WTC11 (cell line): Measurements from ENCODE around the gene OR2V2. TPM values are rescaled to one million over a fixed set of nuclear protein-coding genes. Genes with fewer than 3 reads are reported as not detected.
A peak's percentile ranks its signal among the peaks of the same experiment; 100 is the strongest.
"Not testable (repeated sequence)": the region's sequence is repeated elsewhere in the genome, so short reads cannot be mapped to it uniquely, and the experiment has no call there.

Experiments
- ATAC-seq: fragments of 200-7000 bp; cut with Tn5 transposase; 2 replicates; pipeline ENCODE4 v1.10.0; 2021; ENCODE audit warnings: mild to moderate bottlenecking, moderate library complexity
- CTCF ChIA-PET: fragments of 300-600 bp; sonication (Branson Sonifier 250); formaldehyde crosslinking; loops from one replicate; lab custom pipeline; 2021; ENCODE audit warnings: antibody characterized with exemption; lab: Charles Lee
- POLR2A ChIA-PET: fragments of 350-600 bp; sonication (Branson Sonifier 250); formaldehyde crosslinking; loops from one replicate; lab custom pipeline; 2021; ENCODE audit warnings: antibody characterized with exemption; lab: Charles Lee
- DNase-seq: peaks from one replicate; pipeline ENCODE4 v3.0.0; 2021; ENCODE audit warnings: low spot score
- H3K27ac Mint-ChIP-seq: 2 replicates; pipeline ENCODE4 v1.8.0; 2021; ENCODE audit warnings: mixed read lengths
- H3K27me3 Mint-ChIP-seq: 2 replicates; pipeline ENCODE4 v1.8.0; 2021; ENCODE audit warnings: low read depth, mild to moderate bottlenecking, moderate library complexity, mixed read lengths
- H3K36me3 Mint-ChIP-seq: 2 replicates; pipeline ENCODE4 v1.8.0; 2021; ENCODE audit warnings: mixed read lengths
- H3K4me1 Mint-ChIP-seq: 2 replicates; pipeline ENCODE4 v1.8.0; 2022; ENCODE audit warnings: mixed read lengths
- H3K4me3 Mint-ChIP-seq: 2 replicates; pipeline ENCODE4 v1.8.0; 2021; ENCODE audit warnings: mild to moderate bottlenecking, moderate library complexity, mixed read lengths
- H3K9me3 Mint-ChIP-seq: 2 replicates; pipeline ENCODE4 v1.8.0; 2021; ENCODE audit warnings: mixed read lengths
- CREB1 ChIP-seq: sonication (generic); formaldehyde crosslinking; IDR thresholded peaks from 2 replicates; pipeline ENCODE4 v1.8.0; 2023; ENCODE audit warnings: mild to moderate bottlenecking, missing genetic modification reagents
- CREM ChIP-seq: sonication (generic); formaldehyde crosslinking; IDR thresholded peaks from 2 replicates; pipeline ENCODE4 v1.8.1; 2022; ENCODE audit warnings: mild to moderate bottlenecking, missing genetic modification reagents, moderate library complexity
- ETV6 ChIP-seq: sonication (generic); formaldehyde crosslinking; IDR thresholded peaks from 2 replicates; pipeline ENCODE4 v1.8.1; 2022; ENCODE audit warnings: mild to moderate bottlenecking, missing genetic modification reagents
- FOXK1 ChIP-seq: sonication (generic); formaldehyde crosslinking; IDR thresholded peaks from 2 replicates; pipeline ENCODE4 v1.8.0; 2022; ENCODE audit warnings: mild to moderate bottlenecking, moderate library complexity, missing genetic modification reagents
- MYBL2 ChIP-seq: sonication (generic); formaldehyde crosslinking; IDR thresholded peaks from 2 replicates; pipeline ENCODE4 v1.8.1; 2023; ENCODE audit warnings: mild to moderate bottlenecking, moderate library complexity, missing genetic modification reagents
- OVOL2 ChIP-seq: fragments of 250-450 bp; sonication (Bioruptor Pico); IDR thresholded peaks from 2 replicates; pipeline ENCODE4 v1.9.0; 2021; ENCODE audit warnings: mild to moderate bottlenecking, borderline replicate concordance
- SP1 ChIP-seq: sonication (generic); formaldehyde crosslinking; conservative IDR thresholded peaks from 2 replicates; pipeline ENCODE4 v1.8.1; 2022; ENCODE audit warnings: missing genetic modification reagents
- TEAD1 ChIP-seq: sonication (generic); formaldehyde crosslinking; IDR thresholded peaks from 2 replicates; pipeline ENCODE4 v1.8.0; 2022; ENCODE audit warnings: mild to moderate bottlenecking, missing genetic modification reagents
- ZNF232 ChIP-seq: sonication (generic); formaldehyde crosslinking; IDR thresholded peaks from 2 replicates; pipeline ENCODE4 v1.8.0; 2022; ENCODE audit warnings: mild to moderate bottlenecking, missing genetic modification reagents
- ZNF423 ChIP-seq: fragments of 250-450 bp; sonication (Bioruptor Pico); IDR thresholded peaks from 2 replicates; pipeline ENCODE4 v2.1.2; 2022; ENCODE audit warnings: mild to moderate bottlenecking, moderate library complexity
- total RNA-seq: library from RNA; stranded (reverse); gene quantifications from 3 replicates; pipeline ENCODE4 v1.2.3, GENCODE V29; 2021
- TF ChIP-seq, protein P1 (sequence below): sonication (generic); formaldehyde crosslinking; IDR thresholded peaks from 2 replicates; pipeline ENCODE4 v1.8.0; 2022; ENCODE audit warnings: mild to moderate bottlenecking, missing genetic modification reagents
- TF ChIP-seq, protein P2 (sequence below): sonication (generic); formaldehyde crosslinking; IDR thresholded peaks from 2 replicates; pipeline ENCODE4 v1.8.0; 2022; ENCODE audit warnings: mild to moderate bottlenecking, missing genetic modification reagents
- TF ChIP-seq, protein P3 (sequence below): fragments of 200-600 bp; IDR thresholded peaks from 2 replicates; pipeline ENCODE4 v1.8.0; 2022; ENCODE audit warnings: antibody characterized with exemption
- TF ChIP-seq, protein P4 (sequence below): sonication (generic); formaldehyde crosslinking; IDR thresholded peaks from 2 replicates; pipeline ENCODE4 v1.8.1; 2023; ENCODE audit warnings: mild to moderate bottlenecking, missing genetic modification reagents, moderate library complexity
- TF ChIP-seq, protein P5 (sequence below): sonication (generic); formaldehyde crosslinking; IDR thresholded peaks from 2 replicates; pipeline ENCODE4 v1.8.1; 2023; ENCODE audit warnings: mild to moderate bottlenecking, moderate library complexity, missing genetic modification reagents
- TF ChIP-seq, protein P6 (sequence below): sonication (generic); formaldehyde crosslinking; IDR thresholded peaks from 2 replicates; pipeline ENCODE4 v1.8.1; 2022; ENCODE audit warnings: missing genetic modification reagents, borderline replicate concordance
- TF ChIP-seq, protein P7 (sequence below): fragments of 250-450 bp; sonication (Bioruptor Pico); conservative IDR thresholded peaks from 2 replicates; pipeline ENCODE4 v1.9.0; 2021; ENCODE audit warnings: mild to moderate bottlenecking

OR2V2 gene
- total RNA-seq, 1 experiment from 2014 or later, result not detected

DNA sequence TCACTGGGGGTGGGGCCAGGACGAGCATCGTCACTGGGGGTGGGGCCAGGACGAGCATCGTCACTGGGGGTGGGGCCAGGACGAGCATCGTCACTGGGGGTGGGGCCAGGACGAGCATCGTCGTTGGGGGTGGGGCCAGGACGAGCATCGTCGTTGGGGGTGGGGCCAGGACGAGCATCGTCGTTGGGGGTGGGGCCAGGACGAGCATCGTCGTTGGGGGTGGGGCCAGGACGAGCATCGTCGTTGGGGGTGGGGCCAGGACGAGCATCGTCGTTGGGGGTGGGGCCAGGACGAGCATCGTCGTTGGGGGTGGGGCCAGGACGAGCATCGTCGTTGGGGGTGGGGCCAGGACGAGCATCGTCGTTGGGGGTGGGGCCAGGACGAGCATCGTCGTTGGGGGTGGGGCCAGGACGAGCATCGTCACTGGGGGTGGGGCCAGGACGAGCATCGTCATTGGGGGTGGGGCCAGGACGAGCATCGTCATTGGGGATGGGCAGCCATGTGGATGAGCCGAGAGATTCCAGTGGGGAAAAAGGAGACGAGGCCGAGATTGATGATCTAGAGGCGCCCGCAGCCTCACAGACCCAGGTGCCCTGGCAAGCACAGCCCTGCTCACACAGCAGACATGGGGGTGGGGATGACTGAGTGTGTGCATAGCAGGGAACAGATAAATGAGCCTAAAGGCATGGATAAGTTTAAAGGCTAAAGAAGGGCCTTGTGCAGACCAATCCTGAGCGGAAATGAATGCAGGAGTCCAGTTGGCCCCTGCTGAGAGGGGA, 13.6 kb downstream of the OR2V2 start:
- CTCF ChIA-PET, result interaction anchor here (0.8 to 1.2 kb wide), 4 partner anchors 7 to 38 kb away, joined by 3 to 5 read pairs (median 3); no protein-coding TSS in a partner anchor
- POLR2A ChIA-PET, H3K9me3 Mint-ChIP-seq, H3K36me3 Mint-ChIP-seq: not testable (repeated sequence)
- Mint-ChIP-seq H3K27ac (peak overlapping the region; percentile 91), H3K4me1 (peaks cover 19% of the 10 kb centered on the region), H3K27me3 (peaks cover 44% of the 10 kb centered on the region), H3K4me3 (peak overlapping the region; percentile 55)
- peak; percentile 56 for DNase-seq
- TF ChIP-seq ETV6 (CRISPR knock-in tag) (peak; percentile 70; the same call in 1 of the 2 replicates), MYBL2 (0 out of 2 replicates have a peak, but pooled peaks have one; percentile 23), TEAD1 (CRISPR knock-in tag) (0 out of 2 replicates have a peak, but pooled peaks have one; percentile 56), SP1 (CRISPR knock-in tag) (peak; percentile 57)
- TF ChIP-seq, protein P1, sequence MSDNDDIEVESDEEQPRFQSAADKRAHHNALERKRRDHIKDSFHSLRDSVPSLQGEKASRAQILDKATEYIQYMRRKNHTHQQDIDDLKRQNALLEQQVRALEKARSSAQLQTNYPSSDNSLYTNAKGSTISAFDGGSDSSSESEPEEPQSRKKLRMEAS (CRISPR knock-in tag), result peak; percentile 86; the same call in 1 of the 2 replicates
- TF ChIP-seq, protein P2, sequence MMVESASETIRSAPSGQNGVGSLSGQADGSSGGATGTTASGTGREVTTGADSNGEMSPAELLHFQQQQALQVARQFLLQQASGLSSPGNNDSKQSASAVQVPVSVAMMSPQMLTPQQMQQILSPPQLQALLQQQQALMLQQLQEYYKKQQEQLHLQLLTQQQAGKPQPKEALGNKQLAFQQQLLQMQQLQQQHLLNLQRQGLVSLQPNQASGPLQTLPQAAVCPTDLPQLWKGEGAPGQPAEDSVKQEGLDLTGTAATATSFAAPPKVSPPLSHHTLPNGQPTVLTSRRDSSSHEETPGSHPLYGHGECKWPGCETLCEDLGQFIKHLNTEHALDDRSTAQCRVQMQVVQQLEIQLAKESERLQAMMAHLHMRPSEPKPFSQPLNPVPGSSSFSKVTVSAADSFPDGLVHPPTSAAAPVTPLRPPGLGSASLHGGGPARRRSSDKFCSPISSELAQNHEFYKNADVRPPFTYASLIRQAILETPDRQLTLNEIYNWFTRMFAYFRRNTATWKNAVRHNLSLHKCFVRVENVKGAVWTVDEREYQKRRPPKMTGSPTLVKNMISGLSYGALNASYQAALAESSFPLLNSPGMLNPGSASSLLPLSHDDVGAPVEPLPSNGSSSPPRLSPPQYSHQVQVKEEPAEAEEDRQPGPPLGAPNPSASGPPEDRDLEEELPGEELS, result 0 out of 2 replicates have a peak, but pooled peaks have one; percentile 30
- peak; percentile 5; the same call in 1 of the 2 replicates for ATAC-seq

DNA sequence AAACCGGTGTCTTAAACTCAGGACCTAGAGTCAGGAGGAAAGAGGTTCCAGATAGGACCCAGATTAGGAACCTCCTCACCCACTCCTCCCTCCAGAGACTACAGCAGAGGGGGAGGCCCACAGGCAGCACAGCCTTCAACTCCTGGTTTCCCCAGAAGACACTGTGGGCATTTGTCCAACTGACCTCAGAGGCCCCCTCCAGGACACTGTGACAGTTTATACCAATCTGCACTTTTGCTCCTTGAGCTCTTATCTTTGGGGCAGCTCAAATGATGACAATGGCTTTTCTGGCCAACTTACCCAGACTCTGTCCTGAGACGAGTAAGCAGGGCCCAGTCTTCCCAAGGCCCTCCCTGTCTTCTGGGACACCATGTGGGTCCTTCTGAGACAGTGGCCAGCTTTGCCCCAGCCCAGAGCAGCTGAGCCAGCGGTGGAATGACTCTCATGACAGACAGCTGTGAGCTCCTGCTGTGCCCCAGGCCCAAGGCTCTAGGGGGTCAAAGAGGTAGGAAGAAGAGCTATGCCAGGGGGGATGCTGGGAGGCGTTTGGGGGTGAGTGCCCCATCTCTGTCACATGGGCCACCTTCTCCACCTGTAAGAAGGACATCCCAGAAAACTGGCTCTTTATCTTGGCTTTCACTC, 14.3 kb downstream of the OR2V2 start:
- DNase-seq (no peak), ATAC-seq (no peak)
- Mint-ChIP-seq H3K9me3 (no peaks in the 10 kb centered on the region), H3K27me3 (peaks cover 40% of the 10 kb centered on the region), H3K4me1 (peaks cover 19% of the 10 kb centered on the region)
- CTCF ChIA-PET, result interaction anchor here (1.5 kb wide), 1 partner anchor 376 kb away, joined by 3 read pairs; no protein-coding TSS in a partner anchor
- POLR2A ChIA-PET, result no interaction called here
- TF ChIP-seq, protein P3, sequence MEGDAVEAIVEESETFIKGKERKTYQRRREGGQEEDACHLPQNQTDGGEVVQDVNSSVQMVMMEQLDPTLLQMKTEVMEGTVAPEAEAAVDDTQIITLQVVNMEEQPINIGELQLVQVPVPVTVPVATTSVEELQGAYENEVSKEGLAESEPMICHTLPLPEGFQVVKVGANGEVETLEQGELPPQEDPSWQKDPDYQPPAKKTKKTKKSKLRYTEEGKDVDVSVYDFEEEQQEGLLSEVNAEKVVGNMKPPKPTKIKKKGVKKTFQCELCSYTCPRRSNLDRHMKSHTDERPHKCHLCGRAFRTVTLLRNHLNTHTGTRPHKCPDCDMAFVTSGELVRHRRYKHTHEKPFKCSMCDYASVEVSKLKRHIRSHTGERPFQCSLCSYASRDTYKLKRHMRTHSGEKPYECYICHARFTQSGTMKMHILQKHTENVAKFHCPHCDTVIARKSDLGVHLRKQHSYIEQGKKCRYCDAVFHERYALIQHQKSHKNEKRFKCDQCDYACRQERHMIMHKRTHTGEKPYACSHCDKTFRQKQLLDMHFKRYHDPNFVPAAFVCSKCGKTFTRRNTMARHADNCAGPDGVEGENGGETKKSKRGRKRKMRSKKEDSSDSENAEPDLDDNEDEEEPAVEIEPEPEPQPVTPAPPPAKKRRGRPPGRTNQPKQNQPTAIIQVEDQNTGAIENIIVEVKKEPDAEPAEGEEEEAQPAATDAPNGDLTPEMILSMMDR, result no peak
- TF ChIP-seq, protein P4, sequence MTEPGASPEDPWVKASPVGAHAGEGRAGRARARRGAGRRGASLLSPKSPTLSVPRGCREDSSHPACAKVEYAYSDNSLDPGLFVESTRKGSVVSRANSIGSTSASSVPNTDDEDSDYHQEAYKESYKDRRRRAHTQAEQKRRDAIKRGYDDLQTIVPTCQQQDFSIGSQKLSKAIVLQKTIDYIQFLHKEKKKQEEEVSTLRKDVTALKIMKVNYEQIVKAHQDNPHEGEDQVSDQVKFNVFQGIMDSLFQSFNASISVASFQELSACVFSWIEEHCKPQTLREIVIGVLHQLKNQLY (CRISPR knock-in tag), result no peak
- TF ChIP-seq CREB1 (CRISPR knock-in tag) (no peak), ZNF232 (CRISPR knock-in tag) (no peak), FOXK1 (CRISPR knock-in tag) (no peak), CREM (CRISPR knock-in tag) (no peak), OVOL2 (CRISPR knock-in tag) (no peak), ZNF423 (CRISPR knock-in tag) (no peak)
- TF ChIP-seq, protein P5, sequence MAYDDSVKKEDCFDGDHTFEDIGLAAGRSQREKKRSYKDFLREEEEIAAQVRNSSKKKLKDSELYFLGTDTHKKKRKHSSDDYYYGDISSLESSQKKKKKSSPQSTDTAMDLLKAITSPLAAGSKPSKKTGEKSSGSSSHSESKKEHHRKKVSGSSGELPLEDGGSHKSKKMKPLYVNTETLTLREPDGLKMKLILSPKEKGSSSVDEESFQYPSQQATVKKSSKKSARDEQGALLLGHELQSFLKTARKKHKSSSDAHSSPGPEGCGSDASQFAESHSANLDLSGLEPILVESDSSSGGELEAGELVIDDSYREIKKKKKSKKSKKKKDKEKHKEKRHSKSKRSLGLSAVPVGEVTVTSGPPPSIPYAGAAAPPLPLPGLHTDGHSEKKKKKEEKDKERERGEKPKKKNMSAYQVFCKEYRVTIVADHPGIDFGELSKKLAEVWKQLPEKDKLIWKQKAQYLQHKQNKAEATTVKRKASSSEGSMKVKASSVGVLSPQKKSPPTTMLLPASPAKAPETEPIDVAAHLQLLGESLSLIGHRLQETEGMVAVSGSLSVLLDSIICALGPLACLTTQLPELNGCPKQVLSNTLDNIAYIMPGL, result no peak
- TF ChIP-seq, protein P6, sequence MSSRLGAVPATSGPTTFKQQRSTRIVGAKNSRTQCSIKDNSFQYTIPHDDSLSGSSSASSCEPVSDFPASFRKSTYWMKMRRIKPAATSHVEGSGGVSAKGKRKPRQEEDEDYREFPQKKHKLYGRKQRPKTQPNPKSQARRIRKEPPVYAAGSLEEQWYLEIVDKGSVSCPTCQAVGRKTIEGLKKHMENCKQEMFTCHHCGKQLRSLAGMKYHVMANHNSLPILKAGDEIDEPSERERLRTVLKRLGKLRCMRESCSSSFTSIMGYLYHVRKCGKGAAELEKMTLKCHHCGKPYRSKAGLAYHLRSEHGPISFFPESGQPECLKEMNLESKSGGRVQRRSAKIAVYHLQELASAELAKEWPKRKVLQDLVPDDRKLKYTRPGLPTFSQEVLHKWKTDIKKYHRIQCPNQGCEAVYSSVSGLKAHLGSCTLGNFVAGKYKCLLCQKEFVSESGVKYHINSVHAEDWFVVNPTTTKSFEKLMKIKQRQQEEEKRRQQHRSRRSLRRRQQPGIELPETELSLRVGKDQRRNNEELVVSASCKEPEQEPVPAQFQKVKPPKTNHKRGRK (CRISPR knock-in tag), result no peak
- TF ChIP-seq, protein P7, sequence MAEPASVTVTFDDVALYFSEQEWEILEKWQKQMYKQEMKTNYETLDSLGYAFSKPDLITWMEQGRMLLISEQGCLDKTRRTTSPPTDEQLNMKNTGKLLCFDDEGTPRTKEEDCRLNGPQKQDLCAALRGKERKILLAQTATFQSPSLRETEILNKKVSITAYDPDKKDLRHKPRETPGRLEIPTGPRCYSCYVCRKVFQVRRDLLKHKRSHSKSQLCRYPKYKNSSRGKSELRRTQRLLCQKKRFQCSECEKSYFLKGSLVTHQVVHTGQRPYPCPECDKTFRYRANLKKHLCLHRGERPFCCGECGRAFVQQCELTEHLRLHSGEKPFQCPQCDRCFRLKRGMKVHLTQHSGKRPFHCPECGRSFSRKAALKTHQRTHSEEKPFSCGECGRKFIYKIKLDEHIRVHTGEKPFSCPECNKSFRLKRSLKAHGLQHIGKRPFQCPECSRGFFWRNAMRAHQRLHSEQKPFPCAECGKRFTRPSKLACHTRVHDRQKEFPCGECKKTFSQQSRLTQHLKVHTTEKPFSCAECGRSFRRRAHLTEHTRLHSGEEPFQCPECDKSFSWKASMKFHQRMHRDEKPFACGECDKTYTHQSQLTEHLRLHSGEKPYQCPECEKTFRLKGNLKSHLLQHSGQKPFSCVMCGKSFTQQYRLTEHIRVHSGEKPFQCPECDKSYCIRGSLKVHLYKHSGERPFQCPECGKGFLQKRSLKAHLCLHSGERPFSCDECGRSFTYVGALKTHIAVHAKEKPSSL (CRISPR knock-in tag), result no peak
- TF ChIP-seq, all 79 proteins: peak for 0
- Mint-ChIP-seq H3K4me3 (peak overlapping the region; percentile 55), H3K27ac (peak overlapping the region; percentile 91), H3K36me3 (no peaks in the 10 kb centered on the region)
